Measurements from ENCODE around the gene ACTR8. TPM values are rescaled to one million over a fixed set of nuclear protein-coding genes. Genes with fewer than 3 reads are reported as not detected.

ACTR8 gene
- total and polyA plus RNA-seq, 2 of the 13 experiments (the other 11 are each of a cell fraction or from before 2014, with no cell fraction given): 15.5 to 29.0 TPM

DNA sequence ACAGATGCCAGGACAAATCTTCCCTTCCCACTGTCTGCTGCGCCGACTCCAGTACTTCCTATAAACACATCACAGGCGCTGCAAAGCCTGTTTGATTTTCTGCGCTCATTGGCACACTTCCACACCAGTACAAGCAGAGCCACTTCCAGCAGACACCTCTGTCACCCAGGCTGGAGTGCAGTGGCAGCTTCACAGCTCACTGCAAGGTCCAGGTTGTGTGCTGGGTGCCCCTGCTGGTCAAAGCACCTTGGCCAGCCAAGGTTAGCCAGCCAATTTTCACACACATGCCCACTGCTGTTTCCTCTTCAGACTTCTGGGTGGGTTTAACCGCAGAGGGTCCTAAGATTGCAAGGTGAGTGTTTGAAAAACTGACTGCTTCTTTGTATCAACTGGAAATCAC is 40.7 kb downstream of the ACTR8 start (continued):
- TF ChIP-seq, protein P1, sequence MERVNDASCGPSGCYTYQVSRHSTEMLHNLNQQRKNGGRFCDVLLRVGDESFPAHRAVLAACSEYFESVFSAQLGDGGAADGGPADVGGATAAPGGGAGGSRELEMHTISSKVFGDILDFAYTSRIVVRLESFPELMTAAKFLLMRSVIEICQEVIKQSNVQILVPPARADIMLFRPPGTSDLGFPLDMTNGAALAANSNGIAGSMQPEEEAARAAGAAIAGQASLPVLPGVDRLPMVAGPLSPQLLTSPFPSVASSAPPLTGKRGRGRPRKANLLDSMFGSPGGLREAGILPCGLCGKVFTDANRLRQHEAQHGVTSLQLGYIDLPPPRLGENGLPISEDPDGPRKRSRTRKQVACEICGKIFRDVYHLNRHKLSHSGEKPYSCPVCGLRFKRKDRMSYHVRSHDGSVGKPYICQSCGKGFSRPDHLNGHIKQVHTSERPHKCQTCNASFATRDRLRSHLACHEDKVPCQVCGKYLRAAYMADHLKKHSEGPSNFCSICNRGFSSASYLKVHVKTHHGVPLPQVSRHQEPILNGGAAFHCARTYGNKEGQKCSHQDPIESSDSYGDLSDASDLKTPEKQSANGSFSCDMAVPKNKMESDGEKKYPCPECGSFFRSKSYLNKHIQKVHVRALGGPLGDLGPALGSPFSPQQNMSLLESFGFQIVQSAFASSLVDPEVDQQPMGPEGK (CRISPR knock-in tag; IDR thresholded peaks at IDR 0.05): no peak
- TF ChIP-seq, protein P2, sequence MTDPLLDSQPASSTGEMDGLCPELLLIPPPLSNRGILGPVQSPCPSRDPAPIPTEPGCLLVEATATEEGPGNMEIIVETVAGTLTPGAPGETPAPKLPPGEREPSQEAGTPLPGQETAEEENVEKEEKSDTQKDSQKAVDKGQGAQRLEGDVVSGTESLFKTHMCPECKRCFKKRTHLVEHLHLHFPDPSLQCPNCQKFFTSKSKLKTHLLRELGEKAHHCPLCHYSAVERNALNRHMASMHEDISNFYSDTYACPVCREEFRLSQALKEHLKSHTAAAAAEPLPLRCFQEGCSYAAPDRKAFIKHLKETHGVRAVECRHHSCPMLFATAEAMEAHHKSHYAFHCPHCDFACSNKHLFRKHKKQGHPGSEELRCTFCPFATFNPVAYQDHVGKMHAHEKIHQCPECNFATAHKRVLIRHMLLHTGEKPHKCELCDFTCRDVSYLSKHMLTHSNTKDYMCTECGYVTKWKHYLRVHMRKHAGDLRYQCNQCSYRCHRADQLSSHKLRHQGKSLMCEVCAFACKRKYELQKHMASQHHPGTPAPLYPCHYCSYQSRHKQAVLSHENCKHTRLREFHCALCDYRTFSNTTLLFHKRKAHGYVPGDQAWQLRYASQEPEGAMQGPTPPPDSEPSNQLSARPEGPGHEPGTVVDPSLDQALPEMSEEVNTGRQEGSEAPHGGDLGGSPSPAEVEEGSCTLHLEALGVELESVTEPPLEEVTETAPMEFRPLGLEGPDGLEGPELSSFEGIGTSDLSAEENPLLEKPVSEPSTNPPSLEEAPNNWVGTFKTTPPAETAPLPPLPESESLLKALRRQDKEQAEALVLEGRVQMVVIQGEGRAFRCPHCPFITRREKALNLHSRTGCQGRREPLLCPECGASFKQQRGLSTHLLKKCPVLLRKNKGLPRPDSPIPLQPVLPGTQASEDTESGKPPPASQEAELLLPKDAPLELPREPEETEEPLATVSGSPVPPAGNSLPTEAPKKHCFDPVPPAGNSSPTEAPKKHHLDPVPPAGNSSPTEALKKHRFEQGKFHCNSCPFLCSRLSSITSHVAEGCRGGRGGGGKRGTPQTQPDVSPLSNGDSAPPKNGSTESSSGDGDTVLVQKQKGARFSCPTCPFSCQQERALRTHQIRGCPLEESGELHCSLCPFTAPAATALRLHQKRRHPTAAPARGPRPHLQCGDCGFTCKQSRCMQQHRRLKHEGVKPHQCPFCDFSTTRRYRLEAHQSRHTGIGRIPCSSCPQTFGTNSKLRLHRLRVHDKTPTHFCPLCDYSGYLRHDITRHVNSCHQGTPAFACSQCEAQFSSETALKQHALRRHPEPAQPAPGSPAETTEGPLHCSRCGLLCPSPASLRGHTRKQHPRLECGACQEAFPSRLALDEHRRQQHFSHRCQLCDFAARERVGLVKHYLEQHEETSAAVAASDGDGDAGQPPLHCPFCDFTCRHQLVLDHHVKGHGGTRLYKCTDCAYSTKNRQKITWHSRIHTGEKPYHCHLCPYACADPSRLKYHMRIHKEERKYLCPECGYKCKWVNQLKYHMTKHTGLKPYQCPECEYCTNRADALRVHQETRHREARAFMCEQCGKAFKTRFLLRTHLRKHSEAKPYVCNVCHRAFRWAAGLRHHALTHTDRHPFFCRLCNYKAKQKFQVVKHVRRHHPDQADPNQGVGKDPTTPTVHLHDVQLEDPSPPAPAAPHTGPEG (CRISPR knock-in tag; IDR thresholded peaks at IDR 0.05): no peak
- TF ChIP-seq SMARCC2 (IDR thresholded peaks at IDR 0.05) (no peak), ZNF10 (CRISPR knock-in tag; IDR thresholded peaks at IDR 0.05; ENCODE audit: borderline replicate concordance, low read depth) (no peak), RFXAP (CRISPR knock-in tag; IDR thresholded peaks at IDR 0.05; ENCODE audit: borderline replicate concordance) (no peak), ZNF652 (CRISPR knock-in tag; IDR thresholded peaks at IDR 0.05; ENCODE audit: borderline replicate concordance, low read depth) (no peak), ARNT (IDR thresholded peaks at IDR 0.05) (no peak)
- TF ChIP-seq, protein P3, sequence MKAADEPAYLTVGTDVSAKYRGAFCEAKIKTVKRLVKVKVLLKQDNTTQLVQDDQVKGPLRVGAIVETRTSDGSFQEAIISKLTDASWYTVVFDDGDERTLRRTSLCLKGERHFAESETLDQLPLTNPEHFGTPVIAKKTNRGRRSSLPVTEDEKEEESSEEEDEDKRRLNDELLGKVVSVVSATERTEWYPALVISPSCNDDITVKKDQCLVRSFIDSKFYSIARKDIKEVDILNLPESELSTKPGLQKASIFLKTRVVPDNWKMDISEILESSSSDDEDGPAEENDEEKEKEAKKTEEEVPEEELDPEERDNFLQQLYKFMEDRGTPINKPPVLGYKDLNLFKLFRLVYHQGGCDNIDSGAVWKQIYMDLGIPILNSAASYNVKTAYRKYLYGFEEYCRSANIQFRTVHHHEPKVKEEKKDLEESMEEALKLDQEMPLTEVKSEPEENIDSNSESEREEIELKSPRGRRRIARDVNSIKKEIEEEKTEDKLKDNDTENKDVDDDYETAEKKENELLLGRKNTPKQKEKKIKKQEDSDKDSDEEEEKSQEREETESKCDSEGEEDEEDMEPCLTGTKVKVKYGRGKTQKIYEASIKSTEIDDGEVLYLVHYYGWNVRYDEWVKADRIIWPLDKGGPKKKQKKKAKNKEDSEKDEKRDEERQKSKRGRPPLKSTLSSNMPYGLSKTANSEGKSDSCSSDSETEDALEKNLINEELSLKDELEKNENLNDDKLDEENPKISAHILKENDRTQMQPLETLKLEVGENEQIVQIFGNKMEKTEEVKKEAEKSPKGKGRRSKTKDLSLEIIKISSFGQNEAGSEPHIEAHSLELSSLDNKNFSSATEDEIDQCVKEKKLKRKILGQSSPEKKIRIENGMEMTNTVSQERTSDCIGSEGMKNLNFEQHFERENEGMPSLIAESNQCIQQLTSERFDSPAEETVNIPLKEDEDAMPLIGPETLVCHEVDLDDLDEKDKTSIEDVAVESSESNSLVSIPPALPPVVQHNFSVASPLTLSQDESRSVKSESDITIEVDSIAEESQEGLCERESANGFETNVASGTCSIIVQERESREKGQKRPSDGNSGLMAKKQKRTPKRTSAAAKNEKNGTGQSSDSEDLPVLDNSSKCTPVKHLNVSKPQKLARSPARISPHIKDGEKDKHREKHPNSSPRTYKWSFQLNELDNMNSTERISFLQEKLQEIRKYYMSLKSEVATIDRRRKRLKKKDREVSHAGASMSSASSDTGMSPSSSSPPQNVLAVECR (CRISPR knock-in tag; IDR thresholded peaks at IDR 0.05; ENCODE audit: borderline replicate concordance): peak; percentile 26; the same call in 1 of the 2 replicates
- TF ChIP-seq, protein P4, sequence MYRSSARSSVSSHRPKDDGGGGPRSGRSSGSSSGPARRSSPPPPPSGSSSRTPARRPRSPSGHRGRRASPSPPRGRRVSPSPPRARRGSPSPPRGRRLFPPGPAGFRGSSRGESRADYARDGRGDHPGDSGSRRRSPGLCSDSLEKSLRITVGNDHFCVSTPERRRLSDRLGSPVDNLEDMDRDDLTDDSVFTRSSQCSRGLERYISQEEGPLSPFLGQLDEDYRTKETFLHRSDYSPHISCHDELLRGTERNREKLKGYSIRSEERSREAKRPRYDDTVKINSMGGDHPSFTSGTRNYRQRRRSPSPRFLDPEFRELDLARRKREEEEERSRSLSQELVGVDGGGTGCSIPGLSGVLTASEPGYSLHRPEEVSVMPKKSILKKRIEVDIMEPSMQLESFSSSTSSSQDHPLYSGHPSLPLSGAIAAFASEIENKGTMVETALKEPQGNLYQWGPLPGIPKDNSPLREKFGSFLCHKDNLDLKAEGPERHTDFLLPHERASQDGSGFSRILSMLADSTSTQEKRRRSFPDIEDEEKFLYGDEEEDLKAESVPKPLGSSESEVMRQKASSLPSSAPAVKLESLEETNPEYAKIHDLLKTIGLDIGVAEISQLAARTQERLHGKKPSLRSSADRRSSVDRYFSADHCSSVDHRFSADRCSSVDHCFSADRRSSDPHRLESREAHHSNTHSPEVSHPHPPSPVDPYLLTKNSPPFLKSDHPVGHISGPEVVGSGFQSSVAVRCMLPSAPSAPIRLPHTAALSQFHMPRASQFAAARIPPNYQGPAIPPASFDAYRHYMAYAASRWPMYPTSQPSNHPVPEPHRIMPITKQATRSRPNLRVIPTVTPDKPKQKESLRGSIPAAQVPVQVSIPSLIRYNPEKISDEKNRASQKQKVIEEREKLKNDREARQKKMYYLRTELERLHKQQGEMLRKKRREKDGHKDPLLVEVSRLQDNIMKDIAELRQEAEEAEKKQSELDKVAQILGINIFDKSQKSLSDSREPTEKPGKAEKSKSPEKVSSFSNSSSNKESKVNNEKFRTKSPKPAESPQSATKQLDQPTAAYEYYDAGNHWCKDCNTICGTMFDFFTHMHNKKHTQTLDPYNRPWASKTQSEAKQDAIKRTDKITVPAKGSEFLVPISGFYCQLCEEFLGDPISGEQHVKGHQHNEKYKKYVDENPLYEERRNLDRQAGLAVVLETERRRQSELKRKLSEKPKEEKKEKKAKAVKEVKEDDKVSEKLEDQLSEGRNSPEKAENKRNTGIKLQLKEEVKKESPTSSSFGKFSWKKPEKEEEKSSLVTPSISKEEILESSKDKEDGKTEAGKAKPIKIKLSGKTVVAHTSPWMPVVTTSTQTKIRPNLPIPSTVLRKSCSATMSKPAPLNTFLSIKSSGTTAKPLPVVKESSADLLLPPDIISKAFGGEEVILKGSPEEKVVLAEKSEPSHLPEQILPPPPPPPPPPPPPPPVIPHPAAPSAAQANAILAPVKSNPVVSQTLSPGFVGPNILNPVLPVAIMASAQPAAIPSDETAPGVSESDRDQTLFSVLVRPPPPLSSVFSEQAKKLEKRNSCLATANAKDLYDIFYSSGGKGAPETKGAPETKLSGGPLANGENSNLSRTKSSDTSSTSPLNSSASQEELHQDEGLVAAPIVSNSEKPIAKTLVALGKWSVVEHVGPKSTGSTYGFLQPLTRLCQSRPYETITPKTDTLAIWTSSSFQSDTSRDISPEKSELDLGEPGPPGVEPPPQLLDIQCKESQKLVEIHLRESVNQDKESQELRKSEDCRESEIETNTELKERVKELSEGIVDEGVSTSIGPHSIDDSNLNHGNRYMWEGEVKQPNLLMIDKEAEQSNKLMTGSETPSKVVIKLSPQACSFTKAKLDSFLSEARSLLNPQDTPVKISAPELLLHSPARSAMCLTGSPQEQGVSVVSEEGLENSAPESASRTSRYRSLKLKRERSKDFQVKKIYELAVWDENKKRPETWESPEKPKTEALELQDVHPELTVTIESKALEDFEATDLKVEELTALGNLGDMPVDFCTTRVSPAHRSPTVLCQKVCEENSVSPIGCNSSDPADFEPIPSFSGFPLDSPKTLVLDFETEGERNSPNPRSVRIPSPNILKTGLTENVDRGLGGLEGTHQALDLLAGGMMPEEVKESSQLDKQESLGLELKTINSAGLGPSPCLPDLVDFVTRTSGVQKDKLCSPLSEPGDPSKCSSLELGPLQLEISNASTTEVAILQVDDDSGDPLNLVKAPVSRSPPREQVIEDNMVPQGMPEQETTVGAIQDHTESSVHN (CRISPR knock-in tag; IDR thresholded peaks at IDR 0.05): no peak

All from HepG2 (cell line).